Measurements from ENCODE around the gene HOOK1.

DNA sequence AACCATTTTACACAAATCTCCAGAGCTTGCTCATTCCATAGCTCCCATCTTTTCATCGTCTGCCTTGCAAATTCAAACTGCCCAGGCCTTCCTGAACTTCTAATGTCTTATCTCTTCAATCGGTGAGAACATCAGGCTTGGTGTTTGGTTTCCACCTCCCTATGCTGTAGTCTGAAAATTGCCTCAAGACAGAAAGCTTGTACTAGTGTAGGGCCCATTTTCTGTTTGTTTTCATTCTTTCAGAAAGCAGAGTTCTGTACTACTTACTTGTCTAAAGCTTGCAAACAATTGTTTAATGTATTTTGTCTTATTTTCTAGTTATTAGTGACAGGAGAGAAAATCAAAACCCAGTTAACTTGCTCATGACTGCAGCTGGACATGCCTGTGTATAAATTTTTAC lies 16.8 kb downstream of the HOOK1 start:
- TF ChIP-seq GTF2I (CRISPR knock-in tag; conservative IDR thresholded peaks at IDR 0.05): no peak
- TF ChIP-seq ZNF121 (CRISPR knock-in tag; IDR thresholded peaks at IDR 0.05): no peak
- no peak for TF ChIP-seq CREB1 (CRISPR knock-in tag; IDR thresholded peaks at IDR 0.05)
- no peak for TF ChIP-seq JUN (CRISPR knock-in tag; IDR thresholded peaks at IDR 0.05)
- TF ChIP-seq, protein P1, sequence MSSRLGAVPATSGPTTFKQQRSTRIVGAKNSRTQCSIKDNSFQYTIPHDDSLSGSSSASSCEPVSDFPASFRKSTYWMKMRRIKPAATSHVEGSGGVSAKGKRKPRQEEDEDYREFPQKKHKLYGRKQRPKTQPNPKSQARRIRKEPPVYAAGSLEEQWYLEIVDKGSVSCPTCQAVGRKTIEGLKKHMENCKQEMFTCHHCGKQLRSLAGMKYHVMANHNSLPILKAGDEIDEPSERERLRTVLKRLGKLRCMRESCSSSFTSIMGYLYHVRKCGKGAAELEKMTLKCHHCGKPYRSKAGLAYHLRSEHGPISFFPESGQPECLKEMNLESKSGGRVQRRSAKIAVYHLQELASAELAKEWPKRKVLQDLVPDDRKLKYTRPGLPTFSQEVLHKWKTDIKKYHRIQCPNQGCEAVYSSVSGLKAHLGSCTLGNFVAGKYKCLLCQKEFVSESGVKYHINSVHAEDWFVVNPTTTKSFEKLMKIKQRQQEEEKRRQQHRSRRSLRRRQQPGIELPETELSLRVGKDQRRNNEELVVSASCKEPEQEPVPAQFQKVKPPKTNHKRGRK (CRISPR knock-in tag; IDR thresholded peaks at IDR 0.05; ENCODE audit: borderline replicate concordance): no peak
- TF ChIP-seq ZNF671 (CRISPR knock-in tag; IDR thresholded peaks at IDR 0.05): no peak
- TF ChIP-seq ESRRA (CRISPR knock-in tag; IDR thresholded peaks at IDR 0.05; ENCODE audit: borderline replicate concordance): no peak
- TF ChIP-seq CTCF (IDR thresholded peaks at IDR 0.05): no peak
- TF ChIP-seq, protein P2, sequence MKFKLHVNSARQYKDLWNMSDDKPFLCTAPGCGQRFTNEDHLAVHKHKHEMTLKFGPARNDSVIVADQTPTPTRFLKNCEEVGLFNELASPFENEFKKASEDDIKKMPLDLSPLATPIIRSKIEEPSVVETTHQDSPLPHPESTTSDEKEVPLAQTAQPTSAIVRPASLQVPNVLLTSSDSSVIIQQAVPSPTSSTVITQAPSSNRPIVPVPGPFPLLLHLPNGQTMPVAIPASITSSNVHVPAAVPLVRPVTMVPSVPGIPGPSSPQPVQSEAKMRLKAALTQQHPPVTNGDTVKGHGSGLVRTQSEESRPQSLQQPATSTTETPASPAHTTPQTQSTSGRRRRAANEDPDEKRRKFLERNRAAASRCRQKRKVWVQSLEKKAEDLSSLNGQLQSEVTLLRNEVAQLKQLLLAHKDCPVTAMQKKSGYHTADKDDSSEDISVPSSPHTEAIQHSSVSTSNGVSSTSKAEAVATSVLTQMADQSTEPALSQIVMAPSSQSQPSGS (CRISPR knock-in tag; IDR thresholded peaks at IDR 0.05; ENCODE audit: borderline replicate concordance, low read depth): no peak
- TF ChIP-seq, protein P3, sequence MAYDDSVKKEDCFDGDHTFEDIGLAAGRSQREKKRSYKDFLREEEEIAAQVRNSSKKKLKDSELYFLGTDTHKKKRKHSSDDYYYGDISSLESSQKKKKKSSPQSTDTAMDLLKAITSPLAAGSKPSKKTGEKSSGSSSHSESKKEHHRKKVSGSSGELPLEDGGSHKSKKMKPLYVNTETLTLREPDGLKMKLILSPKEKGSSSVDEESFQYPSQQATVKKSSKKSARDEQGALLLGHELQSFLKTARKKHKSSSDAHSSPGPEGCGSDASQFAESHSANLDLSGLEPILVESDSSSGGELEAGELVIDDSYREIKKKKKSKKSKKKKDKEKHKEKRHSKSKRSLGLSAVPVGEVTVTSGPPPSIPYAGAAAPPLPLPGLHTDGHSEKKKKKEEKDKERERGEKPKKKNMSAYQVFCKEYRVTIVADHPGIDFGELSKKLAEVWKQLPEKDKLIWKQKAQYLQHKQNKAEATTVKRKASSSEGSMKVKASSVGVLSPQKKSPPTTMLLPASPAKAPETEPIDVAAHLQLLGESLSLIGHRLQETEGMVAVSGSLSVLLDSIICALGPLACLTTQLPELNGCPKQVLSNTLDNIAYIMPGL (CRISPR knock-in tag; IDR thresholded peaks at IDR 0.05): no peak
- no peak for TF ChIP-seq SP1 (CRISPR knock-in tag; conservative IDR thresholded peaks at IDR 0.05)
- TF ChIP-seq, protein P4, sequence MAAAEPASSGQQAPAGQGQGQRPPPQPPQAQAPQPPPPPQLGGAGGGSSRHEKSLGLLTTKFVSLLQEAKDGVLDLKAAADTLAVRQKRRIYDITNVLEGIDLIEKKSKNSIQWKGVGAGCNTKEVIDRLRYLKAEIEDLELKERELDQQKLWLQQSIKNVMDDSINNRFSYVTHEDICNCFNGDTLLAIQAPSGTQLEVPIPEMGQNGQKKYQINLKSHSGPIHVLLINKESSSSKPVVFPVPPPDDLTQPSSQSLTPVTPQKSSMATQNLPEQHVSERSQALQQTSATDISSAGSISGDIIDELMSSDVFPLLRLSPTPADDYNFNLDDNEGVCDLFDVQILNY (CRISPR knock-in tag; IDR thresholded peaks at IDR 0.05): no peak
- no peak for TF ChIP-seq ELF4 (CRISPR knock-in tag; IDR thresholded peaks at IDR 0.05; ENCODE audit: low read depth)
- TF ChIP-seq NFE2L1 (CRISPR knock-in tag; IDR thresholded peaks at IDR 0.05): no peak
